ENCODE measurements around the gene CDH13.

The CDH13 gene

GRCh38 chr16:82936941-82937551 is 310.3 kb downstream of the CDH13 start:
- no peak for DNase-seq (ENCODE audit: low read depth in 2 of 3, low spot score in 2 of 3)

- DNase-seq (ENCODE audit: low read depth in 2 of 3, low spot score in 2 of 3): no peak
Measured at GRCh38 chr16:82937926-82938520, 311.3 kb downstream of the CDH13 start.

GRCh38 chr16:82943371-82943770 is 316.6 kb downstream of the CDH13 start:
- DNase-seq (ENCODE audit: low read depth in 2 of 3, low spot score in 2 of 3): no peak

- DNase-seq (ENCODE audit: low read depth in 2 of 3, low spot score in 2 of 3): no peak
Measured at GRCh38 chr16:82945420-82946101, 318.8 kb downstream of the CDH13 start.

- no peak for DNase-seq (ENCODE audit: low read depth in 2 of 3, low spot score in 2 of 3)
Measured at GRCh38 chr16:82947698-82948097, 320.9 kb downstream of the CDH13 start.

GRCh38 chr16:82949016-82949415 is 322.2 kb downstream of the CDH13 start:
- no peak for DNase-seq (ENCODE audit: low read depth in 2 of 3, low spot score in 2 of 3)

GRCh38 chr16:82953517-82953916 is 326.7 kb downstream of the CDH13 start:
- DNase-seq (ENCODE audit: low read depth in 2 of 3, low spot score in 2 of 3): no peak

GRCh38 chr16:82954224-82954929 is 327.6 kb downstream of the CDH13 start:
- no peak for DNase-seq (ENCODE audit: low read depth in 2 of 3, low spot score in 2 of 3)

- no peak for DNase-seq (ENCODE audit: low read depth in 2 of 3, low spot score in 2 of 3)
Measured at GRCh38 chr16:82955741-82956348, 329.1 kb downstream of the CDH13 start.

GRCh38 chr16:82957212-82957611 is 330.4 kb downstream of the CDH13 start:
- no peak for DNase-seq (ENCODE audit: low read depth in 2 of 3, low spot score in 2 of 3)

GRCh38 chr16:82960918-82961317 is 334.1 kb downstream of the CDH13 start:
- DNase-seq (ENCODE audit: low read depth in 2 of 3, low spot score in 2 of 3): no peak

GRCh38 chr16:82963653-82964052 is 336.9 kb downstream of the CDH13 start:
- no peak for DNase-seq (ENCODE audit: low read depth in 2 of 3, low spot score in 2 of 3)

GRCh38 chr16:82965808-82966207 is 339.0 kb downstream of the CDH13 start:
- no peak for DNase-seq (ENCODE audit: low read depth in 2 of 3, low spot score in 2 of 3)

GRCh38 chr16:82967424-82967823 is 340.7 kb downstream of the CDH13 start:
- no peak for DNase-seq (ENCODE audit: low read depth in 2 of 3, low spot score in 2 of 3)

- DNase-seq (ENCODE audit: low read depth in 2 of 3, low spot score in 2 of 3): no peak
Measured at GRCh38 chr16:82971126-82971525, 344.4 kb downstream of the CDH13 start.

GRCh38 chr16:82972331-82972919 is 345.7 kb downstream of the CDH13 start:
- DNase-seq (ENCODE audit: low read depth in 2 of 3, low spot score in 2 of 3): no peak

- DNase-seq (ENCODE audit: low read depth in 2 of 3, low spot score in 2 of 3): no peak
Measured at GRCh38 chr16:82979406-82980111, 352.8 kb downstream of the CDH13 start.

- no peak for DNase-seq (ENCODE audit: low read depth in 2 of 3, low spot score in 2 of 3)
Measured at GRCh38 chr16:82980810-82981209, 354.0 kb downstream of the CDH13 start.

GRCh38 chr16:82987767-82988166 is 361.0 kb downstream of the CDH13 start:
- DNase-seq (ENCODE audit: low read depth in 2 of 3, low spot score in 2 of 3): no peak

GRCh38 chr16:82990155-82990554 is 363.4 kb downstream of the CDH13 start:
- DNase-seq (ENCODE audit: low read depth in 2 of 3, low spot score in 2 of 3): no peak

- no peak for DNase-seq (ENCODE audit: low read depth in 2 of 3, low spot score in 2 of 3)
Measured at GRCh38 chr16:82991410-82991809, 364.6 kb downstream of the CDH13 start.

Data from activated CD8-positive, alpha-beta memory T cell treated with anti-CD3 and anti-CD28 coated beads for 48 hours (primary cell).